ENCODE data around the gene SIGLEC14.

Gene SIGLEC14

GRCh38 chr19:51668216-51668615 lies 21.6 kb upstream of the SIGLEC14 start:
- no peak for DNase-seq (ENCODE audit: low spot score)
- in situ Hi-C loops (cut with MboI; ENCODE audit: low pct_unique_long_range_greater_than_20kb, low sequenced_read_pairs, unreplicated experiment) = loop anchor here (25.0 kb wide), 2 partner anchors 331 to 506 kb away; partner anchors contain the start of gene VSIG10L
- TF ChIP-seq CTCF (IDR thresholded peaks at IDR 0.05; ENCODE audit: extremely low read depth, insufficient read depth, missing control alignments) = no peak

GRCh38 chr19:51664997-51665396 lies 18.4 kb upstream of the SIGLEC14 start:
- no peak for TF ChIP-seq CTCF (IDR thresholded peaks at IDR 0.05; ENCODE audit: extremely low read depth, insufficient read depth, missing control alignments)
- in situ Hi-C loops (cut with MboI; ENCODE audit: low pct_unique_long_range_greater_than_20kb, low sequenced_read_pairs, unreplicated experiment) = loop anchor here (25.0 kb wide), 2 partner anchors 328 to 503 kb away; partner anchors contain the start of gene VSIG10L
- no peak for DNase-seq (ENCODE audit: low spot score)

GRCh38 chr19:51664131-51664530 lies 17.5 kb upstream of the SIGLEC14 start:
- no peak for DNase-seq (ENCODE audit: low spot score)
- TF ChIP-seq CTCF (IDR thresholded peaks at IDR 0.05; ENCODE audit: extremely low read depth, insufficient read depth, missing control alignments) = no peak
- in situ Hi-C loops (cut with MboI; ENCODE audit: low pct_unique_long_range_greater_than_20kb, low sequenced_read_pairs, unreplicated experiment) = loop anchor here (25.0 kb wide), 2 partner anchors 327 to 502 kb away; partner anchors contain the start of gene VSIG10L

- DNase-seq (ENCODE audit: low spot score) = no peak
- no peak for TF ChIP-seq CTCF (IDR thresholded peaks at IDR 0.05; ENCODE audit: extremely low read depth, insufficient read depth, missing control alignments)
- in situ Hi-C loops (cut with MboI; ENCODE audit: low pct_unique_long_range_greater_than_20kb, low sequenced_read_pairs, unreplicated experiment) = loop anchor here (25.0 kb wide), 2 partner anchors 326 to 501 kb away; partner anchors contain the start of gene VSIG10L
These were observed 17.0 kb upstream of the SIGLEC14 start for GRCh38 chr19:51663650-51664049.

GRCh38 chr19:51660975-51661600 lies 14.5 kb upstream of the SIGLEC14 start:
- TF ChIP-seq CTCF (IDR thresholded peaks at IDR 0.05; ENCODE audit: extremely low read depth, insufficient read depth, missing control alignments) = peak; percentile 77
- DNase-seq (ENCODE audit: low spot score) = peak; percentile 46
- in situ Hi-C loops (cut with MboI; ENCODE audit: low pct_unique_long_range_greater_than_20kb, low sequenced_read_pairs, unreplicated experiment) = loop anchor here (25.0 kb wide), 2 partner anchors 324 to 499 kb away; partner anchors contain the start of gene VSIG10L

- no peak for DNase-seq (ENCODE audit: low spot score)
- in situ Hi-C loops (cut with MboI; ENCODE audit: low pct_unique_long_range_greater_than_20kb, low sequenced_read_pairs, unreplicated experiment) = loop anchor here (5.0 to 25.0 kb wide), 4 partner anchors 47 to 492 kb away; partner anchors contain the start of genes CEACAM18 and VSIG10L
- no peak for TF ChIP-seq CTCF (IDR thresholded peaks at IDR 0.05; ENCODE audit: extremely low read depth, insufficient read depth, missing control alignments)
These were observed 8.2 kb upstream of the SIGLEC14 start for GRCh38 chr19:51654783-51655182.
